Pancreas (tissue), 10 donors: Measurements from ENCODE around the gene CRACR2B. TPM values are rescaled to one million over a fixed set of nuclear protein-coding genes. Genes with fewer than 3 reads are reported as not detected.

Experiments
- ATAC-seq, 4 donors: fragments of 200-7000 bp; cut with Tn5 transposase; one replicate each; pipeline versions ENCODE4 v1.8.0 to v1.9.1; 2020; ENCODE audit warnings: mild to moderate bottlenecking in 4 of 4, moderate library complexity in 4 of 4
- DNase-seq, 6 donors: peaks; one replicate each; pipeline ENCODE4 v3.0.0-alpha.2; 2020
- FAIRE-seq: peaks from 2 replicates; lab custom pipeline; 2012; peaks lifted over from hg19 to GRCh38; lab: Jason Lieb, UNC
- H3K27ac ChIP-seq, 4 donors: fragments of 200-600 bp; sonication (generic); 1 replicate in 3 of 4; 2 replicates in 1 of 4; pipeline versions ENCODE4 v1.5.0 to v1.8.0; 2020
- H3K27me3 ChIP-seq, 4 donors: fragments of 200-600 bp; one replicate each; pipeline ENCODE4 v1.8.0; 2021
- H3K36me3 ChIP-seq, 3 donors: fragments of 200-600 bp; sonication (generic) in 1 of 3; one replicate each; pipeline versions ENCODE4 v1.5.0 to v1.8.0; 2020 to 2021
- H3K4me1 ChIP-seq, 3 donors: fragments of 200-600 bp; one replicate each; pipeline ENCODE4 v1.8.0; 2021
- H3K4me3 ChIP-seq, 4 donors: fragments of 200-600 bp; sonication (generic) in 2 of 4; one replicate each; pipeline versions ENCODE4 v1.5.0 to v1.8.0; 2020 to 2021
- H3K9me3 ChIP-seq, 4 donors: fragments of 200-600 bp; one replicate each; pipeline ENCODE4 v1.8.0; 2021
- CTCF ChIP-seq, 4 donors: fragments of 200-600 bp; sonication (generic) in 3 of 4; IDR thresholded peaks; one replicate each; pipeline versions ENCODE4 v1.5.0 to v1.8.0; 2021; ENCODE audit warnings: antibody characterized with exemption in 4 of 4
- WGBS, 2 donors: extraction: QIAGEN DNeasy Blood & Tissue Kit; methylation state at CpG; one replicate each; pipeline ENCODE4 v1.1.7; 2013; 5-methylcytosine and 5-hydroxymethylcytosine counted together
- intact Hi-C, 3 donors: fragments of 100-400 bp; cut with DNase I; formaldehyde crosslinking; loops; one replicate each; pipeline versions ENCODE4 v1.11.1 to v1.14.2; 2022
- polyA plus RNA-seq, 2 donors: library from polyadenylated mRNA; stranded (reverse); fragments of 200-250 nt; gene quantifications; one replicate each; pipeline ENCODE4 v1.2.3, GENCODE V29; 2013
- total RNA-seq, 6 donors: library from RNA; stranded (reverse); fragmentation: NEBNext Ultra II Directional in 4 of 6; extraction: Animal tissue kit (Norgen Biotek cat#: 25700) in 4 of 6; gene quantifications; one replicate each; pipeline versions ENCODE4 v1.2.1 to v1.2.4, GENCODE V29; 2021 to 2023
- donor health status: healthy with polysubstance abuse.
- donor health status: DM: no; HTN: no; CAD: no; lungs with moderate emphysema.
- donor health status: DM: no; HTN: no; CAD: no.
- donor health status: control.
- donor health status: control.
- donor health status: Bipolar disorder and iron deficiency.
- donor health status: DM: yes; HTN: yes; CAD: no.
- donor health status: DM: no; HTN: no; CAD: no.
- donor health status: DM: no; HTN: no; CAD: no.
- donor health status: DM: yes; HTN: yes; CAD: no.

The CRACR2B gene
- total and polyA plus RNA-seq, 8 donors: 60.6 to 378 (median 125) TPM

GRCh38 chr11:815675-816432 is 11.9 kb upstream of the CRACR2B start:
- H3K4me1 ChIP-seq: peaks cover 3 to 13% (median 11%) of the 10 kb centered on the region in 3 donors
- no peak overlapping the region for H3K4me3 ChIP-seq
- DNase-seq (peak in 1 of 6 donors; percentile 61), ATAC-seq (no peak), FAIRE-seq (no peak)
- peaks cover 0 to 18% (median 13%) of the 10 kb centered on the region in 3 donors for H3K36me3 ChIP-seq
- WGBS, 2 donors: 80 to 82% methylated on average over 11 of the region's 11 CpGs
- H3K9me3 ChIP-seq: no peaks in the 10 kb centered on the region
- H3K27me3 ChIP-seq: no peaks in the 10 kb centered on the region
- intact Hi-C loops: no loop called here
- no peak for TF ChIP-seq CTCF (IDR thresholded peaks at IDR 0.05)
- H3K27ac ChIP-seq: no peak overlapping the region

- no peaks in the 10 kb centered on the region for H3K27me3 ChIP-seq
- no peak for FAIRE-seq
- peaks cover 0 to 15% (median 11%) of the 10 kb centered on the region in 3 donors for H3K4me1 ChIP-seq
- no peak for TF ChIP-seq CTCF (IDR thresholded peaks at IDR 0.05)
- H3K4me3 ChIP-seq: no peak overlapping the region
- intact Hi-C loops: no loop called here
- 81 to 84% methylated on average over 11 of the region's 11 CpGs for WGBS, 2 donors
- H3K9me3 ChIP-seq: no peaks in the 10 kb centered on the region
- peaks cover 0 to 18% (median 13%) of the 10 kb centered on the region in 3 donors for H3K36me3 ChIP-seq
- H3K27ac ChIP-seq: no peak overlapping the region
- no peak for ATAC-seq
- DNase-seq: no peak
Measured at GRCh38 chr11:816433-816779, 11.3 kb upstream of the CRACR2B start.

- ATAC-seq (peak in 3 of 4 donors; percentile 3 to 5 (median 4)), DNase-seq (peak in 5 of 6 donors; percentile 64 to 76 (median 70)), FAIRE-seq (no peak)
- peaks cover 0 to 3% (median 0%) of the 10 kb centered on the region in 3 donors for H3K36me3 ChIP-seq
- 12 to 14% methylated on average over 17 to 20 of the region's 20 CpGs for WGBS, 2 donors
- intact Hi-C loops: no loop called here
- H3K27ac ChIP-seq: peak within 1 kb of the TSS; percentile 91 to 99 (median 97)
- no peaks in the 10 kb centered on the region for H3K9me3 ChIP-seq
- H3K27me3 ChIP-seq: no peaks in the 10 kb centered on the region
- no peak for TF ChIP-seq CTCF (IDR thresholded peaks at IDR 0.05)
- peaks cover 10 to 29% (median 24%) of the 10 kb centered on the region in 3 donors for H3K4me1 ChIP-seq
- peak within 1 kb of the TSS; percentile 80 to 97 (median 90) for H3K4me3 ChIP-seq
Measured at GRCh38 chr11:818396-819128, 9.2 kb upstream of the CRACR2B start, which contains the start of gene PNPLA2. TSS of gene PNPLA2 (plus strand) at chr11:818914. CDS start at chr11:819719, 805 bp downstream.

GRCh38 chr11:819129-819931 is 8.4 kb upstream of the CRACR2B start:
- intact Hi-C loops: no loop called here
- peak in 1 of 4 donors; percentile 8 for TF ChIP-seq CTCF (IDR thresholded peaks at IDR 0.05)
- 0 to 1% methylated on average over 53 to 96 of the region's 96 CpGs for WGBS, 2 donors
- Histone ChIP-seq H3K4me3 (peak overlapping the region; percentile 80 to 97 (median 90)), H3K36me3 (peaks cover 0 to 7% (median 6%) of the 10 kb centered on the region in 3 donors), H3K9me3 (no peaks in the 10 kb centered on the region), H3K27me3 (no peaks in the 10 kb centered on the region), H3K4me1 (peaks cover 10 to 29% (median 24%) of the 10 kb centered on the region in 3 donors), H3K27ac (peak overlapping the region; percentile 91 to 99 (median 97))
- FAIRE-seq (no peak), ATAC-seq (peak; percentile 70 to 79 (median 75)), DNase-seq (peak; percentile 92 to 97 (median 94))
